Right renal cortex interstitium (tissue), 3 donors: ENCODE data around the gene ADAMTS17. TPM values are rescaled to one million over a fixed set of nuclear protein-coding genes. Genes with fewer than 3 reads are reported as not detected.

ENCODE experiments used
- DNase-seq, 3 donors: peaks; one replicate each; pipeline ENCODE4 v3.0.0-alpha.2; 2013; ENCODE audit warnings: low read depth in 3 of 3, low spot score in 2 of 3
- polyA plus RNA-seq, 3 donors: library from polyadenylated mRNA; unstranded; fragments of 120-200 nt; gene quantifications; one replicate each; pipeline ENCODE4 v1.2.1, GENCODE V29; 2013; ENCODE audit not compliant: insufficient read length in 3 of 3

The ADAMTS17 gene
- polyA plus RNA-seq, 3 donors: 1.4 to 2.1 (median 2.1) TPM

DNA sequence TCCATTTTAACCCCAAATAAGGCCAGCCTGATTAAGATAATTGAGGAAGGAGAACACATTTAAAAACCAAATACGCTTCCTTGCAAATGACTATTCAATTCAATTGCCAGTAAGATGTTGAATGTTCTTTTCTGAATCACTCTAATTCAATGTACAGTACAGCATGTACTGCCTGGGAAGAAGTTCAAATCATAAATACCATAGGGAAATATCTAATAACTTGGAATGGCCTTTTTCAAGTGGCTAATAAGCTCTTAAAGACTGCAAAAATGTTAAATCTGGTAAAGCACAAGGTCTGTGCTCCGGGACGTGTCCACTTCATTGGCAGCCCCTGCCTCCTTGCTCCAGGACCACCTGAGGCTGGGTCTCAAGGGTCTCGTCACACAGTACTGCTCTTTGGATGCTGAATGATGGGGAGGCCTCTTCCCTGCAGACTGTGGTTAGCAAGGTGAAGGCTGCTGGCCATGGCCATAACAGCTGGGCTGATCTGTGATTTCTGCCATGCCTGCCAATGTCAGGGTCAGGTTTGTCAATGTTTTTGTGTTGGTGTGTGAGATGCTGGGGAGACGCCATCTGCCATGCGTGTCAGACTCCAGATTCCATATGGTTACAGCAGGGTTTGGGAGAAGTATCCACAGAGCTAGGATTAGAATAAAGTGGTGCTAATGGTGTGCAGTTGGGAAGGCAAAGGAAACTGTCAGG lies 300.5 kb downstream of the ADAMTS17 start:
- DNase-seq: no peak

DNA sequence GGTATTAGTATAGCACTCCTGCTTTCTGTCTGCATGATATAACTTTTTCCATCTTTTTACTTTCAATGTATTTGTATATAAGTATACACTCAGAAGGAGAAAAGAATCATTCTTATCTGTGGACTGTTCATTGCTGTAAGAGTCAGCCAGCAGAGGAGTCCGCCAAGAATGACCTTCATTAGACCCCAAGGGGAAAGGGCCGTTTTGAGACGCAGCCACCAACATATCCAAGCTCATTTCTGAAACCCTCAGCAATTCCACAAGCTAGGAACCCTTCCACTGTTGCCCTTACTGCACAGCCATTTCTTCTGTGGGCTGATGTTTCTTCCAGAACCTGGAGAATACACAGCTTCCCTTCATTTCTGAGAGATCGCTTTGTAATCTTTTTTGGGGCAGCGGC lies 301.8 kb downstream of the ADAMTS17 start:
- DNase-seq: no peak

- no peak for DNase-seq
Observed at GRCh38 chr15:100038736-100039135, 303.0 kb downstream of the ADAMTS17 start.

GRCh38 chr15:100037901-100038300 lies 303.9 kb downstream of the ADAMTS17 start:
- no peak for DNase-seq

DNA sequence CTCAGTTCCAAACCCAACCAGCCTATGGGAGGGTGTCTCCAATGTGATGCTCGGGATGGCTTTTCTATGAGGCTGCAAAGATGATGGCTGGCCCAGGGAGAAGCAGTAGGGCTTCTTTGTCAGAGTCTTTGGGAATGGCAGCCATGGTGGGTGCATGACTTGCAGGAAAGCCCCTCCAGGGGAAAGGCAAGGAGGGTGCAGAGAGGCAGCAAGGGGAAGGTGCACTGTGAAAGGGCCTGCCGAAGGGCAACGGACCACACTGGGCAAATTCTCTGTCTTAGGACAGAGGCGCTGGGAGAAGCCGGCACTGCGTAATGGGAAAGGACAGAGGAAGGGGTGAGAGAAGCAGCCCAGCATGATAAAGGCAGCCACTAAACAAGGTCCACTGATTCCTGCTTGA lies 305.8 kb downstream of the ADAMTS17 start:
- DNase-seq: no peak

GRCh38 chr15:100034191-100034590 lies 307.6 kb downstream of the ADAMTS17 start:
- no peak for DNase-seq

DNA sequence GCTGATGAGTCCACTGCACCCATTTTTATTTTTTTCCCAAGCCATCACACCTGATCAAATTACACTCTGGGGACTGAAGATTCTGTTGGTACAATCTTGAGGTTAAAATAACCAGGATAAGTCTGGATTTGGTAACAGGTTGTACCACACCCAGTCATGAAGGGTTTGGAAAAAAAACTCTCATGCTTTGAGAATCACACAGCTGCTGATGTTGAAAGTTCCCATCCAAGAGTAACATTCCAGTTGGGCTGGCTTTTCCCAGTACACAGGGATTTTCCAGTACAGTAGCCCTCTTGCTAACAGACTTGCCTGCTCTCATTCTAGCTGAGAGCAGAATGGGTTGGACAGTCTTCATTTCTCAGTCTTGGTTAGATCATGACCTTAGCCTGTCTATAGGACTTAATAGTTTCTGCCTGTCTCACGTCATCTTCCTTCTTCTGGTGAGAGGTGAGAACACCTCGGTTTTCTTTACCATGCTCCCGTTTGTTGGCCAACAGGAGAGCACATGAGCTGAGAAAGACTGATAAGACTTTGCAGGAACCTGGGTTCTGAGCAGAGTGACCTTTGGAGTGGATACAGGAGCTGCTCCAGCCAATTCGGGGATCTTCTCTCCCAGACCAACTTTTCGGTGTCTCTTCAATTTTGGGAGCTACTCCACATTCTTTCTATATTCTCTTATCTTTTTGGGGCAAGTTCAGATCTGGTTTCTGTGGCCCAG lies 308.5 kb downstream of the ADAMTS17 start:
- DNase-seq: no peak

GRCh38 chr15:100032358-100033085 lies 309.3 kb downstream of the ADAMTS17 start:
- no peak for DNase-seq

DNA sequence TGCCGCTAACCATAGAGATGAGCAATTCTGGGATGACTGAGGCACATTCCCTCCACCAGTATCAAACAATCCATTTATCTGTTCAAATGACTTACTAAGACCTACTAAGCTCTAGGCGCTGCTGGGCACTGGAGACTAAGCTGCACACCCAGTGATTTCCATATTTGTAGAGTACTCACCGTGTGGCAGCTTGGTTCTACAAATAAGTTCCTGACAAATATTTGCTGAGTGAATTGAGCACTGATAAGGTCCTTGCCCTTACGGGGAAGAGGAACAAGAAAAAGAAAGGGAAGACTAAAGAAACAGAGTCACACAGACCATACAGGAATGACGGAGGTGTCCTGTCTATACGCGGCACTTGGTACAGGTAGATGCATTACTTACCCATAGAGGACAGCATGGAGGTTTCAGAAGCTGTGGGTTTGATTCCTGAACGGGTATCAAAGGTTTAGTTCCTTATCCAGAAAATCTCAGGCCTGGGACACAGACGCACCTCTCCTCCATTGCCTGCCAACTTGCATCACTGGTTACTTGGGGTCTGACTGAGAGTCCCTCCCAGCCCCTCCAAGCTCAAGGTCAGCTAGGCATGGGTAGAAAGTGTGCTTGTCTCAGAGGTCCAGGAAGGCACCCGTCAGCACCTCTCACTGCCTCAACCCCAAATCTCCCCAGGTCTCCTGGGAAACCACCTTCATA lies 310.0 kb downstream of the ADAMTS17 start:
- no peak for DNase-seq

DNA sequence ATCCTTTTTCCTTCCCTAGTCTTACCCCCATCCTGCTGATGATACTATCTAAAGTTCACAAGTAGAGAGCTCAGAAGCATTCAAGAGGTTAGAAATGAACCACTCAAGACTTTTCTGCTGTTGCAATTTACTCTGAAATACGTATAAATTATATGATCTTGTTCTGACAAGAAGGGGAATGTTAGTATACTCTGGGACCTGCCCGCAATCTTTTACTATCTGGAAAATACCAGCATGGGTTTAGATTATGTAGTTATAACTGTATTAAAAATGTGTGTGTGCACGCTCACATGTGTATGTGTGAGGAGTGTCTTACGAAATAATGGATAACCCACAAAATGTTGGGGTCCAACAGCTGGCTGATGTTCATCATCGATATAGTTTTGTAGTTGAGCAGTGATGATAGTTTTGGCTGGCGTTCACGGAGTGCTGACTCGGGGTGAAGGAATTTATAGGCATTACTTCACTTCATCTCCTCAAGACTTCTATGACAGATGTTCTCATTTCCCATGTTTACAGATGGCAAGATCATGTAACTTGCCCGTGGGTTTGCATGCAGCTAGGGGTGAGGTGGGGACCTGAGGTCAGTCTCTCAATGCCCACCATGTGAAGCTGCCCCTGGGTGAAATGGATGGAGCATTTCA lies 311.1 kb downstream of the ADAMTS17 start:
- no peak for DNase-seq

GRCh38 chr15:100029868-100030479 lies 311.8 kb downstream of the ADAMTS17 start:
- no peak for DNase-seq

- DNase-seq: no peak
Observed at GRCh38 chr15:100029045-100029444, 312.7 kb downstream of the ADAMTS17 start.

GRCh38 chr15:100026041-100026440 lies 315.7 kb downstream of the ADAMTS17 start:
- DNase-seq: no peak

- no peak for DNase-seq
Observed at GRCh38 chr15:100022806-100023205, 319.0 kb downstream of the ADAMTS17 start.

DNA sequence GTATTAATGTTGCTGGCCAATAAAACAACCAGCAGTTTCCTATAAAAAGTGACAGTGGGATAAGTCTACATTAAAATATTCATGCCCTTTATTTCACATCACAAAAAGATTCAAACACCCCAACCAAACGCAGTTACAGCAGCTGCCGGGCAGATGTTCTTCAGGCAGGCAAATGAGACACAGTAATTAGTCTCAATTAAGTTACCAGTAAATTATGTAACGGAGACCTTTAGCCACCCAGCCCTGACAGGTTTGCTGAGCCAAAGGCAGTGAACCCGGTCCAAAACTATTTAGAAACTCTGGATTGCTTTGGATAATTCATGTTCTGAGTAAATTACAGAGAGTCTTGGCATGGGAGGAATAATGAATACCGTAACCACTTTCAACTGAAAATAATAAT lies 319.4 kb downstream of the ADAMTS17 start:
- no peak for DNase-seq

DNA sequence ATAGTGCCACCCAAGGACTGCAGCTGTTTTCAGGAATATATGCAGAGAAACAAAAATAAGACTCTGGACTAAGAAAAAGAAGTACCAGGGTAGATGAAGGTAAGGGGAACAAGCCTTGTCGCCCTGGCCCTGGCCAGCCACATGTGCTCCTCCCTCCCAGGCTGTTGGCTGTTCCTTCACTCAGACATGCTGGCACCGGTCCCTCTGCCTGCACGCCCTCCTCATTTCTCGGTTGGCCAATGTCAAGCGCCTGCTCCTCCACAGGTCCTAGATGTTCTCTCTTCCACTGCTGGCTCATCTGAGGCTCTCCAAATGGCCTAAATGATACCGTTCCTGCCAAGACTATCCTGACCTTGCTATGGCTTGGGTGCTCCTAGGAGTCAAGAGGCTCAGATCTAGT lies 320.1 kb downstream of the ADAMTS17 start:
- no peak for DNase-seq

- no peak for DNase-seq
Observed at GRCh38 chr15:100020614-100021013, 321.2 kb downstream of the ADAMTS17 start.

DNA sequence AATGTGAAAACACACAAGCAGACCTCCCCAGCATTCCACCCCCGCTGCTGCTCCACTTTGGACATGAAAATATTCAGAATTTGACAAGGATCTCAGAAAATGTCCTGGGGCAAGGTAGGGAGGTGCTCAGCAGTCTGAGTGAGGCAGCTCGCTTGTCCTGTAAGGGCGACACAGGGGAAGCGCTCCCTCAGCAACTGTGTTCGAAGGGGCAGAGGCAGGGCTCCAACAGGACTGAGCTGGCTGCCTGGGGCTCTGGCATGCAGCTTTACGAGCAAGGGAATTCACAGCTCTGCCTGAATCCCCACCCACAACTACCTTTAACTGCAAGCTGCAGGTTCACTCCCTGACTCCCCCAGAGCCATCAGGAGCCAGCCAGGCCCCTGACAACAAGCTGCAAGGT lies 321.6 kb downstream of the ADAMTS17 start:
- no peak for DNase-seq

DNA sequence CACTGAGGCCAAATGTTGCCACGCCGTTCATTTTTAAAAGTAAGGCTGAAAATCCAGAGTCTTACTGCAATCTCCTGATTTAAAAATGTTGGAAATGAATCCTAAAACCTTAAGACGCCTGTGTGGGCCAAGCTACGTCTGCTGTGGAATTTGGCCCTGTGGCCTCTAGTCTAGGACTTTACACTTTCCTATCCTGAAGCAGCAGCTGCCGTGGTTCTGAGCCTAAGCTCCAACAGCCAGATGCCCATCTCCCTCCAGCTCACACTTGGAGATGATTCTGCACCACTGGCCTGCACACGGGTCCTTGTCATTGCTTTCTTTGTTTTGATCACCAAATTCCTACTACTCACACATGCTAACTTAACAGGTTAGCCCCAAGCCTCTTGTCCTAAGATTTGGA lies 322.2 kb downstream of the ADAMTS17 start:
- no peak for DNase-seq

GRCh38 chr15:100018191-100018590 lies 323.6 kb downstream of the ADAMTS17 start:
- DNase-seq: no peak
